K562 (cell line): ENCODE measurements around the gene ZSWIM6. TPM values are rescaled to one million over a fixed set of nuclear protein-coding genes. Genes with fewer than 3 reads are reported as not detected.

Experiments used
- ATAC-seq: fragments of 200-7000 bp; cut with Tn5 transposase; 3 replicates; pipeline ENCODE4 v1.9.1; 2020; ENCODE audit warnings: moderate library complexity
- BruUV-seq: library from RNA; stranded (reverse); fragments of 400-500 nt; replicated peaks from 2 replicates; lab custom pipeline; 2021; lab: Mats Ljungman, UMichigan
- CTCF ChIA-PET: fragments of 300-600 bp; formaldehyde crosslinking; extraction: SDS; loops from one replicate; lab custom pipeline; 2021; ENCODE audit warnings: low intra/inter-chr PET ratio; lab: Yijun Ruan, JAX
- POLR2A ChIA-PET: fragments of 300-600, 350-650 bp; sonication (Branson Sonifier 250); formaldehyde crosslinking; extraction: SDS; loops from one replicate; lab custom pipeline; 2021; ENCODE audit warnings: antibody characterized with exemption, inconsistent platforms; lab: Yijun Ruan, JAX
- DNase-seq, 4 experiments: peaks; one replicate each; pipeline versions ENCODE4 v3.0.0 to v3.0.0-alpha.2; 2011 to 2018; ENCODE audit warnings: low spot score in 3 of 4, mixed read lengths in 3 of 4; ENCODE audit errors: extremely low read depth in 1 of 4
- FAIRE-seq: peaks from 2 replicates; lab custom pipeline; 2011; peaks lifted over from hg19 to GRCh38; lab: Jason Lieb, UNC
- H2AFZ ChIP-seq: 2 replicates; pipeline ENCODE4 v1.6.0; 2011; ENCODE audit warnings: low read depth, low read length, control low read depth, inconsistent platforms
- H3K27ac ChIP-seq: fragments of 200-600 bp; 3 replicates; pipeline ENCODE4 v1.8.0; 2011; ENCODE audit warnings: low read depth, mild to moderate bottlenecking, control low read depth, inconsistent platforms, low read length, moderate library complexity, mixed read lengths; ENCODE audit errors: extremely low read depth
- H3K27me3 ChIP-seq, 2 experiments: fragments of 300-600 bp in 1 of 2; 2 replicates in 1 of 2; 3 replicates in 1 of 2; pipeline versions ENCODE4 v1.6.0 to v1.8.0; 2011; ENCODE audit warnings: inconsistent platforms in 2 of 2, low read length in 2 of 2, mild to moderate bottlenecking in 1 of 2, mixed read lengths in 1 of 2, moderate library complexity in 1 of 2; ENCODE audit not compliant: control insufficient read depth in 2 of 2, insufficient read depth in 2 of 2
- H3K36me3 ChIP-seq: fragments of 300-600 bp; 3 replicates; pipeline ENCODE4 v1.8.0; 2011; ENCODE audit warnings: mild to moderate bottlenecking, low read length, inconsistent platforms; ENCODE audit not compliant: control insufficient read depth, insufficient read depth
- H3K4me1 ChIP-seq, 2 experiments: fragments of 200-600 bp in 1 of 2; replicated peaks in 1 of 2; 2 replicates in 1 of 2; 3 replicates in 1 of 2; pipeline versions ENCODE4 v1.5.1 to v1.8.0; 2011; ENCODE audit warnings: inconsistent platforms in 2 of 2, low read length in 2 of 2, mild to moderate bottlenecking in 1 of 2, mixed read lengths in 1 of 2, moderate library complexity in 1 of 2; ENCODE audit not compliant: control insufficient read depth in 2 of 2, insufficient read depth in 2 of 2
- H3K4me2 ChIP-seq: 2 replicates; pipeline ENCODE4 v1.6.1; 2011; ENCODE audit warnings: low read length, control low read depth, inconsistent platforms, mixed read lengths; ENCODE audit not compliant: insufficient read depth
- H3K4me3 ChIP-seq: fragments of 200-600 bp; sonication (generic), shearing (Covaris generic); 2 replicates; pipeline ENCODE4 v1.5.1; 2016; ENCODE audit warnings: control low read depth, inconsistent platforms
- H3K79me2 ChIP-seq: fragments of 200-600 bp; 3 replicates; pipeline ENCODE4 v1.8.0; 2011; ENCODE audit warnings: low read length, inconsistent platforms; ENCODE audit not compliant: control insufficient read depth, insufficient read depth
- H3K9ac ChIP-seq, 2 experiments: 2 replicates each; pipeline versions ENCODE4 v1.6.0 to v1.6.1; 2011; ENCODE audit warnings: low read depth in 2 of 2, low read length in 2 of 2, control low read depth in 1 of 2, inconsistent platforms in 1 of 2, mild to moderate bottlenecking in 1 of 2, mixed read lengths in 1 of 2; ENCODE audit not compliant: insufficient read depth in 1 of 2
- H3K9me1 ChIP-seq: one replicate; pipeline ENCODE4 v1.6.0; 2011; ENCODE audit warnings: inconsistent platforms, mild to moderate bottlenecking, low read length, moderate library complexity; ENCODE audit not compliant: control insufficient read depth, insufficient read depth
- H3K9me3 ChIP-seq: replicated peaks from 2 replicates; pipeline ENCODE4 v1.5.1; 2011; ENCODE audit warnings: low read depth, low read length, inconsistent platforms; ENCODE audit not compliant: control insufficient read depth, insufficient read depth
- H4K20me1 ChIP-seq: replicated peaks from 2 replicates; pipeline ENCODE4 v1.6.1; 2011; ENCODE audit warnings: low read length, inconsistent platforms, mixed read lengths; ENCODE audit not compliant: control insufficient read depth, insufficient read depth
- ATF2 ChIP-seq: sonication (generic); formaldehyde crosslinking; IDR thresholded peaks from 2 replicates; pipeline ENCODE4 v1.8.1; 2022; ENCODE audit warnings: missing genetic modification reagents
- CHD2 ChIP-seq: IDR thresholded peaks from 2 replicates; pipeline ENCODE4 v1.6.1; 2011; ENCODE audit warnings: low read depth, low read length
- KDM5B ChIP-seq: fragments of 200-600 bp; sonication (generic); IDR thresholded peaks from 2 replicates; pipeline ENCODE4 v1.6.1; 2012; ENCODE audit warnings: low read depth, mild to moderate bottlenecking, moderate library complexity, low read length, control low read depth, inconsistent platforms; ENCODE audit not compliant: insufficient replicate concordance
- NCOA4 ChIP-seq: fragments of 450-650 bp; IDR thresholded peaks from 2 replicates; pipeline ENCODE4 v1.6.1; 2018; ENCODE audit warnings: mild to moderate bottlenecking; ENCODE audit not compliant: partially characterized antibody
- NR3C1 ChIP-seq: sonication (generic); formaldehyde crosslinking; IDR thresholded peaks from 2 replicates; pipeline ENCODE4 v1.8.1; 2022; ENCODE audit warnings: missing genetic modification reagents
- PATZ1 ChIP-seq: fragments of 250-450 bp; sonication (Bioruptor Pico); IDR thresholded peaks from 2 replicates; pipeline ENCODE4 v1.5.0; 2020; ENCODE audit warnings: mild to moderate bottlenecking, borderline replicate concordance
- SMAD2 ChIP-seq: fragments of 150-350 bp; IDR thresholded peaks from 2 replicates; pipeline ENCODE4 v1.6.1; 2014; ENCODE audit warnings: low read depth, mild to moderate bottlenecking, low read length
- SP2 ChIP-seq: IDR thresholded peaks from 2 replicates; pipeline ENCODE4 v1.6.1; 2011; ENCODE audit warnings: mild to moderate bottlenecking, low read depth, low read length, moderate library complexity; ENCODE audit not compliant: poor library complexity, severe bottlenecking; ENCODE audit errors: extremely low read depth
- SRSF9 ChIP-seq: fragments of 200-400 bp; formaldehyde crosslinking; IDR thresholded peaks from 2 replicates; pipeline ENCODE4 v1.6.1; 2017; ENCODE audit warnings: low read depth, low read length, borderline replicate concordance
- TFAM ChIP-seq: fragments of 250-450 bp; sonication (Bioruptor Pico); conservative IDR thresholded peaks from 2 replicates; pipeline ENCODE4 v1.5.0; 2021; ENCODE audit warnings: mild to moderate bottlenecking, moderate library complexity
- THRAP3 ChIP-seq: fragments of 450-650 bp; IDR thresholded peaks from 2 replicates; pipeline ENCODE4 v1.6.1; 2016; ENCODE audit warnings: mild to moderate bottlenecking, inconsistent platforms, borderline replicate concordance
- XRCC4 ChIP-seq: IDR thresholded peaks from one replicate; pipeline ENCODE4 v1.6.1; 2011; ENCODE audit not compliant: insufficient read depth, insufficient read length; ENCODE audit errors: extremely low read depth
- ZBTB11 ChIP-seq, 3 experiments: fragments of 200-800 bp in 1 of 3; fragments of 250-450 bp in 1 of 3; fragments of 450-650 bp in 1 of 3; sonication (Bioruptor Pico) in 1 of 3; sonication (Bioruptor generic) in 1 of 3; formaldehyde crosslinking in 1 of 3; IDR thresholded peaks; 2 replicates each; pipeline versions ENCODE4 v1.6.1 to v1.8.0; 2016 to 2022; ENCODE audit warnings: mild to moderate bottlenecking in 2 of 3, missing genetic modification characterization in 2 of 3, missing compliant biosample characterization in 1 of 3, moderate library complexity in 1 of 3
- ZFX ChIP-seq: sonication (generic); formaldehyde crosslinking; IDR thresholded peaks from 2 replicates; pipeline ENCODE4 v1.8.0; 2022; ENCODE audit warnings: mild to moderate bottlenecking, missing genetic modification reagents, moderate library complexity
- ZNF717 ChIP-seq: fragments of 250-450 bp; sonication (Bioruptor Pico); IDR thresholded peaks from 2 replicates; pipeline ENCODE4 v1.5.0; 2021
- WGBS: fragments of 100-300 bp; shearing (Covaris generic); methylation state at CpG from one replicate; pipeline ENCODE4 v1.1.6; 2016; ENCODE audit warnings: low coverage, mixed read lengths; ENCODE audit not compliant: insufficient coverage; ENCODE audit errors: missing lambda C conversion rate; 5-methylcytosine and 5-hydroxymethylcytosine counted together
- in situ Hi-C: fragments of 300-500 bp; cut with MboI; formaldehyde crosslinking; loops from 4 replicates; pipeline ENCODE4 v1.15.0; 2018; ENCODE audit warnings: inconsistent platforms, mixed read lengths
- intact Hi-C: fragments of 100-400 bp; cut with micrococcal nuclease; formaldehyde crosslinking; loops from 2 replicates; pipeline ENCODE4 v1.14.2; 2022
- polyA plus RNA-seq, 8 experiments: library from polyadenylated mRNA; depleted of rRNA in 4 of 8; stranded (reverse) in 5 of 8; unstranded in 3 of 8; fragments of >200 nt; fragmentation: Nextera tagmentation in 2 of 8; fragmentation: Illumina TruSeq in 1 of 8; extraction: Ambion mirVana in 2 of 8; extraction: Trizol in 1 of 8; gene quantifications; 2 replicates each; pipeline versions ENCODE4 v1.2.1 to v1.2.3, GENCODE V29; 2011 to 2014; ENCODE audit warnings: inconsistent platforms in 1 of 8, missing spikeins in 1 of 8
- total RNA-seq, 7 experiments: library from RNA; depleted of rRNA in 6 of 7; stranded (reverse); fragments of >200 nt in 6 of 7; fragmentation: Illumina TruSeq in 2 of 7; extraction: Trizol in 2 of 7; gene quantifications; 2 replicates each; pipeline versions ENCODE4 v1.2.1 to v1.2.3, GENCODE V29; 2011 to 2021; ENCODE audit warnings: low replicate concordance in 1 of 7

The ZSWIM6 gene
- total and polyA plus RNA-seq, 9 of the 15 experiments (the other 6 are each of a cell fraction or from before 2014, with no cell fraction given) = 0.81 to 3.2 (median 2.0) TPM

GRCh38 chr5:61340775-61341361 is 8.8 kb downstream of the ZSWIM6 start:
- Histone ChIP-seq H3K36me3 (no peaks in the 10 kb centered on the region), H3K9me1 (no peaks in the 10 kb centered on the region), H3K79me2 (no peaks in the 10 kb centered on the region), H3K27me3 (peaks cover 0 to 9% of the 10 kb centered on the region in 2 experiments; a peak in 2 of 5 replicates), H3K9ac (no peak overlapping the region), H3K4me3 (no peak overlapping the region), H3K27ac (no peak overlapping the region), H3K4me1 (no peaks in the 10 kb centered on the region), H2AFZ (no peak overlapping the region), H4K20me1 (peaks cover 7% of the 10 kb centered on the region; the same call in 1 of the 2 replicates), H3K9me3 (no peaks in the 10 kb centered on the region), H3K4me2 (no peak overlapping the region)
- FAIRE-seq (no peak), DNase-seq (no peak), ATAC-seq (no peak)
- intact Hi-C loops = no loop called here
- TF ChIP-seq KDM5B = no peak
- no peak for TF ChIP-seq NR3C1
- TF ChIP-seq ZFX (CRISPR knock-in tag) = no peak
- TF ChIP-seq PATZ1 (CRISPR knock-in tag) = no peak
- TF ChIP-seq SP2 = no peak
- TF ChIP-seq XRCC4 = no peak
- TF ChIP-seq CHD2 = no peak
- no peak for TF ChIP-seq ZBTB11 (CRISPR knock-in tag; IDR thresholded peaks at IDR 0.05)
- TF ChIP-seq SRSF9 = no peak
- TF ChIP-seq TFAM = no peak
- TF ChIP-seq ZNF717 (CRISPR knock-in tag) = no peak
- TF ChIP-seq THRAP3 = no peak
- TF ChIP-seq NCOA4 = no peak
- no peak for TF ChIP-seq SMAD2
- no peak for TF ChIP-seq ATF2 (CRISPR knock-in tag)
- ChIA-PET POLR2A (no interaction called here), CTCF (no interaction called here)
- BruUV-seq = no TSS peak
- WGBS = 7% methylated on average over 3 of the region's 3 CpGs
- in situ Hi-C loops = no loop called here
